DOHH2 (cell line): Measurements from ENCODE around the gene TANGO2.

Experiments used
- H3F3A ChIP-seq: fragments of 200-600 bp; sonication (generic), shearing (Covaris generic); 2 replicates; pipeline ENCODE4 v1.6.0; 2016; ENCODE audit warnings: antibody characterized with exemption, mild to moderate bottlenecking; ENCODE audit not compliant: control insufficient read depth, insufficient read depth
- H3K27ac ChIP-seq: fragments of 200-600 bp; sonication (generic); 2 replicates; pipeline ENCODE4 v1.5.1; 2014; ENCODE audit warnings: low read depth, mild to moderate bottlenecking, low read length, moderate library complexity
- H3K27me3 ChIP-seq: fragments of 200-600 bp; sonication (generic); 2 replicates; pipeline ENCODE4 v1.6.1; 2014; ENCODE audit warnings: mild to moderate bottlenecking, low read length, mixed read lengths; ENCODE audit not compliant: control insufficient read depth
- H3K36me3 ChIP-seq: fragments of 200-600 bp; sonication (generic); 2 replicates; pipeline ENCODE4 v1.6.1; 2014; ENCODE audit warnings: mild to moderate bottlenecking, low read length, moderate library complexity, mixed read lengths; ENCODE audit not compliant: control insufficient read depth
- H3K4me1 ChIP-seq: fragments of 200-600 bp; sonication (generic); 2 replicates; pipeline ENCODE4 v1.6.1; 2014; ENCODE audit warnings: mild to moderate bottlenecking, low read length, mixed read lengths; ENCODE audit not compliant: control insufficient read depth
- H3K4me2 ChIP-seq: fragments of 200-600 bp; sonication (generic); 2 replicates; pipeline ENCODE4 v1.6.0; 2014; ENCODE audit warnings: mild to moderate bottlenecking, low read length, moderate library complexity
- H3K4me3 ChIP-seq: fragments of 200-600 bp; sonication (generic); 2 replicates; pipeline ENCODE4 v1.5.1; 2014; ENCODE audit warnings: mild to moderate bottlenecking, low read length, mixed read lengths
- H3K79me2 ChIP-seq: fragments of 200-600 bp; sonication (generic); 2 replicates; pipeline ENCODE4 v1.6.1; 2014; ENCODE audit warnings: mild to moderate bottlenecking, low read length, mixed read lengths; ENCODE audit not compliant: control insufficient read depth
- H3K9me2 ChIP-seq: fragments of 200-600 bp; sonication (generic); replicated peaks from 2 replicates; pipeline ENCODE4 v1.6.1; 2014; ENCODE audit warnings: mild to moderate bottlenecking, low read length, mixed read lengths; ENCODE audit not compliant: control insufficient read depth
- H3K9me3 ChIP-seq: fragments of 200-600 bp; sonication (generic); 2 replicates; pipeline ENCODE4 v1.6.1; 2014; ENCODE audit warnings: antibody characterized with exemption, low read length, mixed read lengths; ENCODE audit not compliant: control insufficient read depth, insufficient read depth
- H4K20me1 ChIP-seq: fragments of 200-600 bp; sonication (generic); 2 replicates; pipeline ENCODE4 v1.6.0; 2014; ENCODE audit warnings: low read depth, mild to moderate bottlenecking, antibody characterized with exemption, low read length, moderate library complexity; ENCODE audit not compliant: control insufficient read depth, insufficient read depth
- EZH2phosphoT487 ChIP-seq: fragments of 200-600 bp; sonication (generic); IDR thresholded peaks from 2 replicates; pipeline ENCODE4 v1.6.1; 2017; ENCODE audit warnings: borderline replicate concordance, mild to moderate bottlenecking, antibody characterized with exemption, low read length, moderate library complexity, mixed read lengths
- TF ChIP-seq, protein P1 (sequence below): fragments of 200-600 bp; sonication (generic); IDR thresholded peaks from one replicate; pipeline ENCODE4 v1.5.1; 2014; ENCODE audit warnings: antibody characterized with exemption, mild to moderate bottlenecking, low read depth, low read length; ENCODE audit not compliant: poor library complexity, severe bottlenecking

TANGO2 gene

GRCh38 chr22:20004464-20004863, 16.4 kb upstream of the TANGO2 start:
- H3F3A ChIP-seq = no peaks in the 10 kb centered on the region
- no peaks in the 10 kb centered on the region for H3K79me2 ChIP-seq
- H3K27me3 ChIP-seq = peaks cover 5% of the 10 kb centered on the region; the same call in 1 of the 2 replicates
- TF ChIP-seq, protein P1, sequence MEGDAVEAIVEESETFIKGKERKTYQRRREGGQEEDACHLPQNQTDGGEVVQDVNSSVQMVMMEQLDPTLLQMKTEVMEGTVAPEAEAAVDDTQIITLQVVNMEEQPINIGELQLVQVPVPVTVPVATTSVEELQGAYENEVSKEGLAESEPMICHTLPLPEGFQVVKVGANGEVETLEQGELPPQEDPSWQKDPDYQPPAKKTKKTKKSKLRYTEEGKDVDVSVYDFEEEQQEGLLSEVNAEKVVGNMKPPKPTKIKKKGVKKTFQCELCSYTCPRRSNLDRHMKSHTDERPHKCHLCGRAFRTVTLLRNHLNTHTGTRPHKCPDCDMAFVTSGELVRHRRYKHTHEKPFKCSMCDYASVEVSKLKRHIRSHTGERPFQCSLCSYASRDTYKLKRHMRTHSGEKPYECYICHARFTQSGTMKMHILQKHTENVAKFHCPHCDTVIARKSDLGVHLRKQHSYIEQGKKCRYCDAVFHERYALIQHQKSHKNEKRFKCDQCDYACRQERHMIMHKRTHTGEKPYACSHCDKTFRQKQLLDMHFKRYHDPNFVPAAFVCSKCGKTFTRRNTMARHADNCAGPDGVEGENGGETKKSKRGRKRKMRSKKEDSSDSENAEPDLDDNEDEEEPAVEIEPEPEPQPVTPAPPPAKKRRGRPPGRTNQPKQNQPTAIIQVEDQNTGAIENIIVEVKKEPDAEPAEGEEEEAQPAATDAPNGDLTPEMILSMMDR = no peak
- no peak for TF ChIP-seq EZH2phosphoT487
- H3K4me2 ChIP-seq = no peak overlapping the region
- no peaks in the 10 kb centered on the region for H3K9me2 ChIP-seq
- no peaks in the 10 kb centered on the region for H4K20me1 ChIP-seq
- no peak overlapping the region for H3K4me3 ChIP-seq
- H3K36me3 ChIP-seq = no peaks in the 10 kb centered on the region
- peaks cover 17% of the 10 kb centered on the region for H3K9me3 ChIP-seq
- H3K4me1 ChIP-seq = no peaks in the 10 kb centered on the region
- no peak overlapping the region for H3K27ac ChIP-seq

GRCh38 chr22:20008221-20008995, 12.5 kb upstream of the TANGO2 start:
- Histone ChIP-seq H3K4me2 (no peak overlapping the region), H3K27ac (no peak overlapping the region), H3K4me1 (no peaks in the 10 kb centered on the region), H3K4me3 (no peak overlapping the region), H3K9me2 (no peaks in the 10 kb centered on the region), H3K9me3 (peaks cover 12% of the 10 kb centered on the region), H3K27me3 (no peaks in the 10 kb centered on the region), H3K36me3 (no peaks in the 10 kb centered on the region), H3F3A (no peaks in the 10 kb centered on the region), H3K79me2 (no peaks in the 10 kb centered on the region), H4K20me1 (no peaks in the 10 kb centered on the region)
- no peak for TF ChIP-seq EZH2phosphoT487
- TF ChIP-seq, protein P1 = no peak

GRCh38 chr22:20009018-20009491, 11.9 kb upstream of the TANGO2 start:
- Histone ChIP-seq H3F3A (no peaks in the 10 kb centered on the region), H3K79me2 (no peaks in the 10 kb centered on the region), H3K9me3 (peaks cover 6% of the 10 kb centered on the region), H3K4me3 (no peak overlapping the region), H3K27ac (no peak overlapping the region), H3K36me3 (no peaks in the 10 kb centered on the region), H3K9me2 (no peaks in the 10 kb centered on the region), H3K4me1 (no peaks in the 10 kb centered on the region), H3K4me2 (no peak overlapping the region), H3K27me3 (no peaks in the 10 kb centered on the region), H4K20me1 (no peaks in the 10 kb centered on the region)
- TF ChIP-seq EZH2phosphoT487 = no peak
- TF ChIP-seq, protein P1 = no peak
